MM.1S (cell line): Measurements from ENCODE around the gene FRMD7.

Experiments
- DNase-seq: peaks from one replicate; pipeline ENCODE4 v3.0.0-alpha.2; 2015
- H2AFZ ChIP-seq: fragments of 300-600 bp; sonication (generic); 2 replicates; pipeline ENCODE4 v1.6.0; 2016; ENCODE audit warnings: antibody characterized with exemption, low read length
- H3F3A ChIP-seq: fragments of 300-600 bp; sonication (generic); 2 replicates; pipeline ENCODE4 v1.6.1; 2016; ENCODE audit warnings: mild to moderate bottlenecking, antibody characterized with exemption, low read length, moderate library complexity, mixed read lengths; ENCODE audit not compliant: insufficient read depth
- H3K27ac ChIP-seq: fragments of 300-600 bp; sonication (generic); 2 replicates; pipeline ENCODE4 v1.5.1; 2016; ENCODE audit warnings: mild to moderate bottlenecking, low read length
- H3K27me3 ChIP-seq: fragments of 300-600 bp; sonication (generic); replicated peaks from 2 replicates; pipeline ENCODE4 v1.6.0; 2016; ENCODE audit warnings: low read length; ENCODE audit not compliant: insufficient read depth
- H3K36me3 ChIP-seq: fragments of 300-600 bp; sonication (generic); replicated peaks from 2 replicates; pipeline ENCODE4 v1.6.1; 2016; ENCODE audit warnings: mild to moderate bottlenecking, low read length, mixed read lengths; ENCODE audit not compliant: insufficient read depth
- H3K4me1 ChIP-seq: fragments of 300-600 bp; sonication (generic); 2 replicates; pipeline ENCODE4 v1.6.1; 2016; ENCODE audit warnings: low read length, mixed read lengths
- H3K4me2 ChIP-seq: fragments of 300-600 bp; sonication (generic); 2 replicates; pipeline ENCODE4 v1.6.0; 2016; ENCODE audit warnings: low read depth, low read length
- H3K4me3 ChIP-seq: fragments of 300-600 bp; sonication (generic); 2 replicates; pipeline ENCODE4 v1.5.1; 2016; ENCODE audit warnings: low read length, mixed read lengths
- H3K79me2 ChIP-seq: fragments of 300-600 bp; sonication (generic); 2 replicates; pipeline ENCODE4 v1.6.1; 2016; ENCODE audit warnings: mixed run types, low read length, mixed read lengths
- H3K9ac ChIP-seq: fragments of 300-600 bp; sonication (generic); 2 replicates; pipeline ENCODE4 v1.6.1; 2016; ENCODE audit warnings: low read length, mixed read lengths
- H3K9me2 ChIP-seq: fragments of 300-600 bp; sonication (generic); replicated peaks from 2 replicates; pipeline ENCODE4 v1.6.1; 2016; ENCODE audit warnings: mild to moderate bottlenecking, low read length, mixed read lengths; ENCODE audit not compliant: insufficient read depth
- H3K9me3 ChIP-seq: fragments of 300-600 bp; sonication (generic); replicated peaks from 2 replicates; pipeline ENCODE4 v1.6.1; 2016; ENCODE audit warnings: mild to moderate bottlenecking, low read length, mixed read lengths; ENCODE audit not compliant: insufficient read depth
- H4K20me1 ChIP-seq: fragments of 300-600 bp; sonication (generic); 2 replicates; pipeline ENCODE4 v1.6.1; 2016; ENCODE audit warnings: mild to moderate bottlenecking, low read length, moderate library complexity, mixed read lengths; ENCODE audit not compliant: insufficient read depth
- EZH2 ChIP-seq: fragments of 300-600 bp; sonication (generic); optimal IDR thresholded peaks from 2 replicates; pipeline ENCODE3; 2017; ENCODE audit warnings: low read depth, mild to moderate bottlenecking, antibody characterized with exemption, low read length, mixed read lengths
- EZH2phosphoT487 ChIP-seq: fragments of 300-600 bp; sonication (generic); IDR thresholded peaks from 2 replicates; pipeline ENCODE4 v1.6.1; 2018; ENCODE audit warnings: antibody characterized with exemption, low read length
- TF ChIP-seq, protein P1 (sequence below): fragments of 300-600 bp; sonication (generic); IDR thresholded peaks from 2 replicates; pipeline ENCODE4 v1.5.1; 2016; ENCODE audit warnings: antibody characterized with exemption, low read length, mixed read lengths

The FRMD7 gene

GRCh38 chrX:132041015-132041414, 86.8 kb downstream of the FRMD7 start:
- H3K27ac ChIP-seq: no peak overlapping the region
- TF ChIP-seq, protein P1, sequence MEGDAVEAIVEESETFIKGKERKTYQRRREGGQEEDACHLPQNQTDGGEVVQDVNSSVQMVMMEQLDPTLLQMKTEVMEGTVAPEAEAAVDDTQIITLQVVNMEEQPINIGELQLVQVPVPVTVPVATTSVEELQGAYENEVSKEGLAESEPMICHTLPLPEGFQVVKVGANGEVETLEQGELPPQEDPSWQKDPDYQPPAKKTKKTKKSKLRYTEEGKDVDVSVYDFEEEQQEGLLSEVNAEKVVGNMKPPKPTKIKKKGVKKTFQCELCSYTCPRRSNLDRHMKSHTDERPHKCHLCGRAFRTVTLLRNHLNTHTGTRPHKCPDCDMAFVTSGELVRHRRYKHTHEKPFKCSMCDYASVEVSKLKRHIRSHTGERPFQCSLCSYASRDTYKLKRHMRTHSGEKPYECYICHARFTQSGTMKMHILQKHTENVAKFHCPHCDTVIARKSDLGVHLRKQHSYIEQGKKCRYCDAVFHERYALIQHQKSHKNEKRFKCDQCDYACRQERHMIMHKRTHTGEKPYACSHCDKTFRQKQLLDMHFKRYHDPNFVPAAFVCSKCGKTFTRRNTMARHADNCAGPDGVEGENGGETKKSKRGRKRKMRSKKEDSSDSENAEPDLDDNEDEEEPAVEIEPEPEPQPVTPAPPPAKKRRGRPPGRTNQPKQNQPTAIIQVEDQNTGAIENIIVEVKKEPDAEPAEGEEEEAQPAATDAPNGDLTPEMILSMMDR: no peak
- no peak for TF ChIP-seq EZH2phosphoT487
- TF ChIP-seq EZH2: no peak
- no peak overlapping the region for H3K4me2 ChIP-seq
- no peaks in the 10 kb centered on the region for H3K9me2 ChIP-seq
- no peaks in the 10 kb centered on the region for H3F3A ChIP-seq
- H3K79me2 ChIP-seq: peaks cover 73% of the 10 kb centered on the region
- H3K9ac ChIP-seq: no peak overlapping the region
- no peaks in the 10 kb centered on the region for H4K20me1 ChIP-seq
- no peaks in the 10 kb centered on the region for H3K27me3 ChIP-seq
- no peaks in the 10 kb centered on the region for H3K9me3 ChIP-seq
- no peak overlapping the region for H3K4me3 ChIP-seq
- no peaks in the 10 kb centered on the region for H3K4me1 ChIP-seq
- H2AFZ ChIP-seq: no peak overlapping the region
- H3K36me3 ChIP-seq: no peaks in the 10 kb centered on the region
- DNase-seq: no peak

DNA sequence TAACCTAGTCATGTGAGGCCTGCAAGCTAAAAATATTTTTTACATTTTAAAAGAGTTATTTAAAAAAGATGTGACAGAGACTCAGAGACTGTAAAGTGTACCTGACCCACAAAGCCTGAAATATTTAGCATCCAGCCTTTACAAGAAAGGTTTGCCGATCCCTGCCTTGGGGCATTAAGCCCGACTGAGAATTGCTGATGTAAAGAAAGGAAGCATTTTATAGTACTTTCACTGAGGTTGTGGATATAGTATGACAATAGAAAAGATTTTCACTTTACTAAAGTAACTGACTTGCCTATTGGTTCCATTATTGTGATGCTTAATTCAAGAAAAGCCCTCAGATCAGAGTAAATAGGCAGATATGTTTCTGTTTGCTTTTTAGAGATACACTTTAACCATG, 87.8 kb downstream of the FRMD7 start:
- H4K20me1 ChIP-seq: no peaks in the 10 kb centered on the region
- H3K9me3 ChIP-seq: no peaks in the 10 kb centered on the region
- no peak overlapping the region for H3K4me2 ChIP-seq
- no peak overlapping the region for H3K9ac ChIP-seq
- no peaks in the 10 kb centered on the region for H3K4me1 ChIP-seq
- no peaks in the 10 kb centered on the region for H3F3A ChIP-seq
- no peaks in the 10 kb centered on the region for H3K36me3 ChIP-seq
- no peaks in the 10 kb centered on the region for H3K27me3 ChIP-seq
- peaks cover 75% of the 10 kb centered on the region for H3K79me2 ChIP-seq
- TF ChIP-seq, protein P1: no peak
- TF ChIP-seq EZH2phosphoT487 (no peak), EZH2 (no peak)
- no peak for DNase-seq
- no peak overlapping the region for H3K4me3 ChIP-seq
- H3K9me2 ChIP-seq: no peaks in the 10 kb centered on the region
- H2AFZ ChIP-seq: no peak overlapping the region
- no peak overlapping the region for H3K27ac ChIP-seq

DNA sequence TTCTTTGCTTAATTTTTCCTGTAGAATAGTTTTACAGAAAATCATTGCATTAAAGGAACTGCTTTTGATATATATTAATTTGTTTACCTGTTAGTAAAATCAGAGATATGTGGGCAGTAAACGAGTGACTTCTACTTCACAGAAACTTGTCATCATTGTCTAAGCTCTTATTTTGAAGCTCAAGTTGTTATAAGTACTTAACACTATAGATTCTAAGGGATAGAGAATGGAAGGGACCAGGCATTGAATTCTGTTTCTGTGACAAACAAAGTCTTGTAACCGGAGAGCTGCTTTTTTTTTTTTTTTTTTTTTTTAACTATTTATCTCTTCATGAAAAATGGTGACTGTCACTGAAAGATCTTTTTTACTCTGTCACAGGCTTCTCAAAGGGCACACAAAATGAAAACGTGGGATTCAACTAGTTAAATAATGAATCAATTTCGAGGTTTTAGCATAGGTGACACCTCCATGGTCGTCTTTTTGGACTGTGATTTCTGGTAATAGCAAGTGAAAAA, 90.3 kb downstream of the FRMD7 start:
- Histone ChIP-seq H3K9me3 (no peaks in the 10 kb centered on the region), H3K4me3 (no peak overlapping the region), H3K36me3 (no peaks in the 10 kb centered on the region), H3K27me3 (no peaks in the 10 kb centered on the region), H2AFZ (no peak overlapping the region), H3K27ac (no peak overlapping the region), H3K4me1 (no peaks in the 10 kb centered on the region), H3K4me2 (no peak overlapping the region), H4K20me1 (no peaks in the 10 kb centered on the region), H3K9me2 (no peaks in the 10 kb centered on the region), H3F3A (no peaks in the 10 kb centered on the region), H3K79me2 (peaks cover 77% of the 10 kb centered on the region), H3K9ac (no peak overlapping the region)
- DNase-seq: no peak
- no peak for TF ChIP-seq EZH2phosphoT487

DNA sequence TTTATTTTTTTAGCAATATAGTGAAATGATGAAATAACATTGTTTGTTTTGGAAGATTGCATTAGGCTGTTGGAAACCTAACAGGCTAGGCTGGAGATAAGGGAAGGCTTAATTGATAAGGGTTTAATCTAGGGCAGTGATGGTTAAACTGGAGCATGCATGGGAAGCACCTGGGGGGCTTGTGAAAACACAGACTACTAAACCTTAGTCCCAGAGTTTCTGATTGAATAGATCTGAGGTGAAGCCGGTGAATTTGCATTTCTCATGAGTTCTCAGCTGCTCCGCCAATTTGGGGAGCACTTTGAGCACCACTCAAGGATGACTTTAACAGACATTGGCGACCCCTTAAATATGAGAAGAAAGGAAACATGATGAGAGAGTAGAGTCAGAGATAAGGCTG, 93.2 kb downstream of the FRMD7 start:
- DNase-seq: no peak
- H4K20me1 ChIP-seq: no peaks in the 10 kb centered on the region
- H3K9ac ChIP-seq: no peak overlapping the region
- no peak for TF ChIP-seq EZH2
- TF ChIP-seq EZH2phosphoT487: no peak
- TF ChIP-seq, protein P1: no peak
- peaks cover 81% of the 10 kb centered on the region for H3K79me2 ChIP-seq
- H3F3A ChIP-seq: no peaks in the 10 kb centered on the region
- no peak overlapping the region for H2AFZ ChIP-seq
- no peak overlapping the region for H3K4me3 ChIP-seq
- H3K36me3 ChIP-seq: no peaks in the 10 kb centered on the region
- H3K4me1 ChIP-seq: no peaks in the 10 kb centered on the region
- H3K9me3 ChIP-seq: no peaks in the 10 kb centered on the region
- H3K27ac ChIP-seq: no peak overlapping the region
- no peaks in the 10 kb centered on the region for H3K27me3 ChIP-seq
- H3K4me2 ChIP-seq: no peak overlapping the region
- no peaks in the 10 kb centered on the region for H3K9me2 ChIP-seq
